IMR-90 (cell line): ENCODE data around the gene SHISA6. TPM values are rescaled to one million over a fixed set of nuclear protein-coding genes. Genes with fewer than 3 reads are reported as not detected.

Experiments
- ATAC-seq: fragments of 200-7000 bp; cut with Tn5 transposase; 2 replicates; pipeline ENCODE4 v1.9.1; 2020; ENCODE audit warnings: low read depth, mild to moderate bottlenecking, moderate library complexity
- BruUV-seq: library from RNA; stranded (reverse); fragments of 400-500 nt; replicated peaks from 2 replicates; lab custom pipeline; 2021; lab: Mats Ljungman, UMichigan
- CTCF ChIA-PET: fragments of 300-600 bp; formaldehyde crosslinking; extraction: SDS; loops from one replicate; lab custom pipeline; 2021; ENCODE audit warnings: antibody characterized with exemption; lab: Yijun Ruan, JAX
- POLR2A ChIA-PET: fragments of 300-600 bp; sonication (Branson Sonifier 250); formaldehyde crosslinking; loops from one replicate; lab custom pipeline; 2022; ENCODE audit warnings: antibody characterized with exemption; ENCODE audit not compliant: unreplicated experiment; lab: Charles Lee
- DNase-seq: peaks from one replicate; pipeline ENCODE4 v3.0.0; 2013
- H2AFZ ChIP-seq: replicated peaks from 2 replicates; pipeline ENCODE3; 2013; ENCODE audit warnings: low read length, mild to moderate bottlenecking; ENCODE audit not compliant: poor library complexity
- H2AK5ac ChIP-seq: 2 replicates; pipeline ENCODE4 v1.6.1; 2013; ENCODE audit warnings: low read depth, low read length, inconsistent platforms
- H2AK9ac ChIP-seq: replicated peaks from 2 replicates; pipeline ENCODE3; 2013; ENCODE audit warnings: mild to moderate bottlenecking, low read depth, low read length, moderate library complexity; ENCODE audit not compliant: poor library complexity
- H2BK120ac ChIP-seq: 2 replicates; pipeline ENCODE4 v1.6.1; 2013; ENCODE audit warnings: low read depth, low read length, inconsistent platforms
- H2BK15ac ChIP-seq: 3 replicates; pipeline ENCODE4 v1.6.1; 2013; ENCODE audit warnings: low read depth, low read length, inconsistent platforms
- H2BK20ac ChIP-seq: 2 replicates; pipeline ENCODE4 v1.6.1; 2013; ENCODE audit warnings: low read depth, mild to moderate bottlenecking, inconsistent platforms, low read length, moderate library complexity
- H2BK5ac ChIP-seq: 2 replicates; pipeline ENCODE4 v1.6.1; 2013; ENCODE audit warnings: mild to moderate bottlenecking, low read depth, low read length, inconsistent platforms; ENCODE audit not compliant: poor library complexity, severe bottlenecking
- H3K14ac ChIP-seq: replicated peaks from 2 replicates; pipeline ENCODE4 v1.6.1; 2013; ENCODE audit warnings: low read depth, low read length, inconsistent platforms
- H3K18ac ChIP-seq: 2 replicates; pipeline ENCODE4 v1.6.1; 2013; ENCODE audit warnings: low read depth, low read length, control low read depth
- H3K23ac ChIP-seq: 2 replicates; pipeline ENCODE4 v1.6.1; 2013; ENCODE audit warnings: low read depth, low read length, inconsistent platforms
- H3K27ac ChIP-seq: 2 replicates; pipeline ENCODE4 v1.5.1; 2013; ENCODE audit warnings: mild to moderate bottlenecking, control low read depth, low read length; ENCODE audit not compliant: insufficient read depth
- H3K27me3 ChIP-seq: 2 replicates; pipeline ENCODE4 v1.6.1; 2013; ENCODE audit warnings: low read length; ENCODE audit not compliant: control insufficient read depth, insufficient read depth
- H3K36me3 ChIP-seq: 2 replicates; pipeline ENCODE4 v1.6.1; 2013; ENCODE audit warnings: low read length, mixed read lengths; ENCODE audit not compliant: control insufficient read depth, insufficient read depth
- H3K4ac ChIP-seq: 2 replicates; pipeline ENCODE4 v1.6.1; 2013; ENCODE audit warnings: low read depth, low read length, inconsistent platforms
- H3K4me1 ChIP-seq: 2 replicates; pipeline ENCODE4 v1.6.1; 2013; ENCODE audit warnings: low read length, mixed read lengths; ENCODE audit not compliant: control insufficient read depth, insufficient read depth
- H3K4me2 ChIP-seq: 2 replicates; pipeline ENCODE4 v1.6.1; 2013; ENCODE audit warnings: low read depth, mild to moderate bottlenecking, control low read depth, low read length, moderate library complexity
- H3K4me3 ChIP-seq: 2 replicates; pipeline ENCODE4 v1.5.1; 2013; ENCODE audit warnings: low read depth, mild to moderate bottlenecking, control low read depth, low read length, moderate library complexity; ENCODE audit not compliant: insufficient read depth
- H3K56ac ChIP-seq: 2 replicates; pipeline ENCODE4 v1.6.1; 2013; ENCODE audit warnings: low read length, inconsistent platforms; ENCODE audit not compliant: insufficient read depth; ENCODE audit errors: extremely low read depth
- H3K79me1 ChIP-seq, 2 experiments: 2 replicates each; pipeline ENCODE4 v1.6.1; 2013; ENCODE audit warnings: low read length in 2 of 2, inconsistent platforms in 1 of 2, low read depth in 1 of 2
- H3K9ac ChIP-seq: 2 replicates; pipeline ENCODE4 v1.6.1; 2013; ENCODE audit warnings: low read depth, low read length, control low read depth
- H3K9me1 ChIP-seq: 2 replicates; pipeline ENCODE4 v1.6.1; 2013; ENCODE audit warnings: low read length, inconsistent platforms; ENCODE audit not compliant: insufficient read depth
- H3K9me3 ChIP-seq: 2 replicates; pipeline ENCODE4 v1.6.1; 2013; ENCODE audit warnings: low read length; ENCODE audit not compliant: control insufficient read depth, insufficient read depth
- H4K20me1 ChIP-seq: 2 replicates; pipeline ENCODE4 v1.6.1; 2013; ENCODE audit warnings: low read length, inconsistent platforms; ENCODE audit not compliant: insufficient read depth
- H4K5ac ChIP-seq: 2 replicates; pipeline ENCODE4 v1.6.1; 2013; ENCODE audit warnings: mild to moderate bottlenecking, low read depth, low read length, control low read depth
- H4K8ac ChIP-seq, 2 experiments: 2 replicates each; pipeline ENCODE4 v1.6.1; 2013; ENCODE audit warnings: low read depth in 2 of 2, low read length in 2 of 2, control low read depth in 1 of 2, inconsistent platforms in 1 of 2
- H4K91ac ChIP-seq: 2 replicates; pipeline ENCODE4 v1.6.1; 2013; ENCODE audit warnings: low read depth, low read length, inconsistent platforms; ENCODE audit not compliant: insufficient read depth
- BHLHE40 ChIP-seq: fragments of 150-350 bp; IDR thresholded peaks from 2 replicates; pipeline ENCODE4 v1.6.1; 2016; ENCODE audit warnings: mild to moderate bottlenecking, low read depth, low read length
- CEBPB ChIP-seq: IDR thresholded peaks from 2 replicates; pipeline ENCODE4 v1.6.1; 2012; ENCODE audit warnings: low read depth, low read length, improper control_type of control experiment
- ELK1 ChIP-seq: fragments of 150-350 bp; IDR thresholded peaks from 2 replicates; pipeline ENCODE4 v1.6.1; 2016; ENCODE audit warnings: low read depth, mild to moderate bottlenecking, low read length, moderate library complexity, borderline replicate concordance
- MAFK ChIP-seq: IDR thresholded peaks from 2 replicates; pipeline ENCODE4 v1.6.1; 2012; ENCODE audit warnings: low read depth, low read length, improper control_type of control experiment
- NFE2L2 ChIP-seq: fragments of 150-350 bp; IDR thresholded peaks from 2 replicates; pipeline ENCODE4 v1.6.1; 2016; ENCODE audit warnings: low read depth, mild to moderate bottlenecking, low read length
- RAD21 ChIP-seq: IDR thresholded peaks from 2 replicates; pipeline ENCODE4 v1.6.1; 2012; ENCODE audit warnings: low read length, improper control_type of control experiment
- USF2 ChIP-seq: fragments of 150-350 bp; IDR thresholded peaks from 2 replicates; pipeline ENCODE4 v1.6.1; 2017; ENCODE audit warnings: mild to moderate bottlenecking, antibody characterized with exemption, low read length, low read depth
- WGBS, 2 experiments: methylation state at CpG; one replicate each; pipeline versions ENCODE4 v1.1.5 to v1.1.7; 2013; ENCODE audit warnings: missing lambda C conversion rate in 2 of 2; ENCODE audit not compliant: insufficient read length in 1 of 2; ENCODE audit errors: extremely low coverage in 2 of 2; 5-methylcytosine and 5-hydroxymethylcytosine counted together
- dilution Hi-C: fragments of 300-500 bp; cut with HindIII; formaldehyde crosslinking; loops from one replicate; pipeline ENCODE4 v1.14.3; 2018; ENCODE audit warnings: low sequenced_read_pairs; ENCODE audit not compliant: unreplicated experiment
- in situ Hi-C: fragments of 300-500 bp; cut with MboI; formaldehyde crosslinking; loops from 3 replicates; pipeline ENCODE4 v1.14.3; 2019; ENCODE audit warnings: low sequenced_read_pairs, inconsistent platforms, mixed read lengths
- intact Hi-C: fragments of 100-400 bp; cut with micrococcal nuclease; formaldehyde crosslinking; loops from 2 replicates; pipeline ENCODE4 v1.10.0; 2022
- polyA plus RNA-seq, 3 experiments: library from polyadenylated mRNA; depleted of rRNA; stranded (reverse); fragments of >200 nt; gene quantifications; 2 replicates each; pipeline ENCODE4 v1.2.3, GENCODE V29; 2012; ENCODE audit warnings: low replicate concordance in 1 of 3
- total RNA-seq: library from RNA; depleted of rRNA; stranded (reverse); fragments of >200 nt; gene quantifications from 2 replicates; pipeline ENCODE4 v1.2.3, GENCODE V29; 2012

The SHISA6 gene
- total and polyA plus RNA-seq, 2 of the 4 experiments (the other 2 are of a cell fraction), result not detected

GRCh38 chr17:11384131-11384530, 143.1 kb downstream of the SHISA6 start:
- H3K18ac ChIP-seq, result no peak overlapping the region
- intact Hi-C loops (no loop called here), in situ Hi-C loops (no loop called here), dilution Hi-C loops (no loop called here)
- H3K14ac ChIP-seq, result no peak overlapping the region
- POLR2A ChIA-PET, result no interaction called here
- no peaks in the 10 kb centered on the region for H4K20me1 ChIP-seq
- H3K4me1 ChIP-seq, result no peaks in the 10 kb centered on the region
- H3K4me3 ChIP-seq, result no peak overlapping the region
- H3K79me1 ChIP-seq, result no peaks in the 10 kb centered on the region
- H4K91ac ChIP-seq, result no peak overlapping the region
- no CpG with 5 or more reads among the region's 3 CpGs for WGBS, 2 experiments
- H2BK15ac ChIP-seq, result no peak overlapping the region
- no peak overlapping the region for H3K56ac ChIP-seq
- no peak overlapping the region for H2BK20ac ChIP-seq
- H3K27me3 ChIP-seq, result no peaks in the 10 kb centered on the region
- no peak overlapping the region for H2AK5ac ChIP-seq
- no peak overlapping the region for H3K4ac ChIP-seq
- no peak for TF ChIP-seq ELK1
- no peak for TF ChIP-seq BHLHE40
- TF ChIP-seq RAD21, result no peak
- no peak for TF ChIP-seq NFE2L2
- no peak for TF ChIP-seq CEBPB
- no peak for TF ChIP-seq MAFK
- TF ChIP-seq USF2, result no peak
- H4K5ac ChIP-seq, result no peak overlapping the region
- no peak overlapping the region for H3K23ac ChIP-seq
- H4K8ac ChIP-seq, result no peak overlapping the region
- no peak overlapping the region for H2BK120ac ChIP-seq
- no peak overlapping the region for H2BK5ac ChIP-seq
- H3K4me2 ChIP-seq, result no peak overlapping the region
- no peak overlapping the region for H2AK9ac ChIP-seq
- CTCF ChIA-PET, result no interaction called here
- no peaks in the 10 kb centered on the region for H3K36me3 ChIP-seq
- no peak overlapping the region for H2AFZ ChIP-seq
- peaks cover 53% of the 10 kb centered on the region for H3K9me3 ChIP-seq
- BruUV-seq, result no TSS peak
- no peak overlapping the region for H3K9ac ChIP-seq
- DNase-seq, result no peak
- no peaks in the 10 kb centered on the region for H3K9me1 ChIP-seq
- ATAC-seq, result no peak
- no peak overlapping the region for H3K27ac ChIP-seq
